ENCODE measurements around the gene NTM. TPM values are rescaled to one million over a fixed set of nuclear protein-coding genes. Genes with fewer than 3 reads are reported as not detected.

NTM gene
- polyA plus RNA-seq, 1 donor (not counting 4 experiments of a cell fraction or from before 2014, with no cell fraction given), result 47.9 TPM

DNA sequence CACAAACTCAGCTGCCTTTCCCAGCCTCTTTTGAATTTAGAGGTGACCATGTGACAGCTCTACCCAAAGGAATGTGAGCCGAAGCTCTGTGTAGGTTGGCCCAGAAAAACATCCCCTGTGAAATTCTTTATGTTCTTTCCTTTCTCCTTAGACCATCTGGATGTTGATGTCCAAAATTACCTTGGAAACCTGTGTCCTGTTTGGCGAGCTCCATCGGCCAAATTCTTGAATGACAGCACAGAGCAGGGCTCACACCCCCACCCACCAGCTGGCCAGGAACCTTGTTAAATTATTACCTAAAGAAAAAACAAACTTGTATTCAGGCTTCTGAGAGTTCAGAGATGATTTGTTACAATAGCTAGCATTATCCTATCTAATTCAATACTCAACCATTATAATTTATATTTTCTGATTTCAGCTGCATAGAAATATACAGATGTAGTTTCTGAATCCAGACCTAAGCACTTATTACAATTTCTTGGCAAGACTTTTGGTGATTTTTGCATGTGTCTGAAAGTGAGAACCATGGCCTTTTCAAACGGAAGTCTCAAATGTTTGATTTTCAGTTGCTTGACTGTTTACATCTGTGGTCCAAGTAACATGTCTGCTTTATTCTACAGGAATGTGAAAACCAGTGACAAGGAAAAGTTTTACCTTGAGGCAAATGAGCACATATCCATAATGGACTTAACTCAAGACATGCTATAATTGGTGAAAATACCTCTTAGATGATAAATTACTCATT, 554.2 kb downstream of the NTM start:
- H3K4me2 ChIP-seq (ENCODE audit: control insufficient read depth, extremely low read depth, insufficient read depth, low read depth, low read length), result no peak overlapping the region
- no peak for FAIRE-seq
- TF ChIP-seq EZH2 (IDR thresholded peaks at IDR 0.05; ENCODE audit: low read length), result no peak
- TF ChIP-seq, protein P1, sequence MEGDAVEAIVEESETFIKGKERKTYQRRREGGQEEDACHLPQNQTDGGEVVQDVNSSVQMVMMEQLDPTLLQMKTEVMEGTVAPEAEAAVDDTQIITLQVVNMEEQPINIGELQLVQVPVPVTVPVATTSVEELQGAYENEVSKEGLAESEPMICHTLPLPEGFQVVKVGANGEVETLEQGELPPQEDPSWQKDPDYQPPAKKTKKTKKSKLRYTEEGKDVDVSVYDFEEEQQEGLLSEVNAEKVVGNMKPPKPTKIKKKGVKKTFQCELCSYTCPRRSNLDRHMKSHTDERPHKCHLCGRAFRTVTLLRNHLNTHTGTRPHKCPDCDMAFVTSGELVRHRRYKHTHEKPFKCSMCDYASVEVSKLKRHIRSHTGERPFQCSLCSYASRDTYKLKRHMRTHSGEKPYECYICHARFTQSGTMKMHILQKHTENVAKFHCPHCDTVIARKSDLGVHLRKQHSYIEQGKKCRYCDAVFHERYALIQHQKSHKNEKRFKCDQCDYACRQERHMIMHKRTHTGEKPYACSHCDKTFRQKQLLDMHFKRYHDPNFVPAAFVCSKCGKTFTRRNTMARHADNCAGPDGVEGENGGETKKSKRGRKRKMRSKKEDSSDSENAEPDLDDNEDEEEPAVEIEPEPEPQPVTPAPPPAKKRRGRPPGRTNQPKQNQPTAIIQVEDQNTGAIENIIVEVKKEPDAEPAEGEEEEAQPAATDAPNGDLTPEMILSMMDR (optimal IDR thresholded peaks at IDR 0.05 in 1 of 3, IDR thresholded peaks at IDR 0.05 in 1 of 3, conservative IDR thresholded peaks at IDR 0.05 in 1 of 3; ENCODE audit: extremely low read depth in 1 of 3, insufficient read depth in 2 of 3, low read length in 3 of 3), result no peak
- H3K9me1 ChIP-seq (ENCODE audit: control insufficient read depth, extremely low read depth, insufficient read depth, low read length), result no peaks in the 10 kb centered on the region
- peaks cover 14% of the 10 kb centered on the region for H3K4me1 ChIP-seq (ENCODE audit: control insufficient read depth, extremely low read depth, insufficient read depth, low read length)
- dilution Hi-C loops (cut with MboI; ENCODE audit: extremely low pct_ligation_motif_present, low sequenced_read_pairs), result no loop called here
- H3K9me3 ChIP-seq (ENCODE audit: control insufficient read depth, low read depth, low read length), result no peaks in the 10 kb centered on the region
- H3K4me3 ChIP-seq (ENCODE audit: control insufficient read depth in 2 of 3, extremely low read depth in 1 of 3, insufficient read depth in 2 of 3, low read depth in 1 of 3, low read length in 3 of 3), result no peak overlapping the region
- no peak for DNase-seq (ENCODE audit: low read depth, low spot score)
- H3K9ac ChIP-seq (ENCODE audit: control insufficient read depth, extremely low read depth, insufficient read depth, low read length), result no peak overlapping the region
- H2AFZ ChIP-seq (ENCODE audit: control insufficient read depth, low read length), result no peak overlapping the region
- H4K20me1 ChIP-seq (ENCODE audit: control insufficient read depth, extremely low read depth, insufficient read depth, low read length), result no peaks in the 10 kb centered on the region
- peaks cover 43% of the 10 kb centered on the region for H3K79me2 ChIP-seq (ENCODE audit: control insufficient read depth, insufficient read depth, low read length)
- no peaks in the 10 kb centered on the region for H3K27me3 ChIP-seq (ENCODE audit: control insufficient read depth, extremely low read depth, insufficient read depth, low read length)
- no peak overlapping the region for H3K27ac ChIP-seq (ENCODE audit: control insufficient read depth, insufficient read depth, low read length)
- peaks cover 0 to 4% of the 10 kb centered on the region in 2 experiments for H3K36me3 ChIP-seq (ENCODE audit: control insufficient read depth in 2 of 2, extremely low read depth in 1 of 2, insufficient read depth in 2 of 2, low read length in 2 of 2)

DNA sequence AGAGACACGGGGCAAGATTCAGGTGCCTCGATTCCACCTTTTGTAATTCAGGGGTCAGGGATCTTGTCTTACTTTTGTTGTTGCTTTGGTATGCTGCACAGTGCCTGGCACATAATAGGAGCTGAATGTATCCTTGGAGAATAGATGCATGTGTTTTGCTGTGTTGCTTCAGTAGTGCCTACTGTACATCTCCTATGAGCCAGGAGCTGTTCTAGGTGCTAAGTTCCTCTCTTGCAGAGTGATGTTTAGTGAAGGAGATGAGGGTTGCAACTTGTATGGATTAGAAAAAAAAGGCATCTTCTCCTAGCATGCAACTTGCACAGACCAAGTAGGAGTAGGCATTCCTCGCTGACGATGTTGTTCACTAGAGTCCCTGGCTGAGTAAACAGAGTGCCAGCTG, 555.4 kb downstream of the NTM start:
- H3K9me1 ChIP-seq (ENCODE audit: control insufficient read depth, extremely low read depth, insufficient read depth, low read length), result no peaks in the 10 kb centered on the region
- H3K9me3 ChIP-seq (ENCODE audit: control insufficient read depth, low read depth, low read length), result no peaks in the 10 kb centered on the region
- no peak overlapping the region for H3K9ac ChIP-seq (ENCODE audit: control insufficient read depth, extremely low read depth, insufficient read depth, low read length)
- peaks cover 0 to 4% of the 10 kb centered on the region in 2 experiments for H3K36me3 ChIP-seq (ENCODE audit: control insufficient read depth in 2 of 2, extremely low read depth in 1 of 2, insufficient read depth in 2 of 2, low read length in 2 of 2)
- no peak overlapping the region for H2AFZ ChIP-seq (ENCODE audit: control insufficient read depth, low read length)
- no peaks in the 10 kb centered on the region for H3K27me3 ChIP-seq (ENCODE audit: control insufficient read depth, extremely low read depth, insufficient read depth, low read length)
- FAIRE-seq (no peak), DNase-seq (ENCODE audit: low read depth, low spot score) (no peak)
- peaks cover 40% of the 10 kb centered on the region for H3K79me2 ChIP-seq (ENCODE audit: control insufficient read depth, insufficient read depth, low read length)
- H3K27ac ChIP-seq (ENCODE audit: control insufficient read depth, insufficient read depth, low read length), result no peak overlapping the region
- no peaks in the 10 kb centered on the region for H4K20me1 ChIP-seq (ENCODE audit: control insufficient read depth, extremely low read depth, insufficient read depth, low read length)
- TF ChIP-seq, protein P1 (optimal IDR thresholded peaks at IDR 0.05 in 1 of 3, IDR thresholded peaks at IDR 0.05 in 1 of 3, conservative IDR thresholded peaks at IDR 0.05 in 1 of 3; ENCODE audit: extremely low read depth in 1 of 3, insufficient read depth in 2 of 3, low read length in 3 of 3), result no peak
- TF ChIP-seq EZH2 (IDR thresholded peaks at IDR 0.05; ENCODE audit: low read length), result no peak
- H3K4me1 ChIP-seq (ENCODE audit: control insufficient read depth, extremely low read depth, insufficient read depth, low read length), result peaks cover 14% of the 10 kb centered on the region
- no peak overlapping the region for H3K4me3 ChIP-seq (ENCODE audit: control insufficient read depth in 2 of 3, extremely low read depth in 1 of 3, insufficient read depth in 2 of 3, low read depth in 1 of 3, low read length in 3 of 3)
- dilution Hi-C loops (cut with MboI; ENCODE audit: extremely low pct_ligation_motif_present, low sequenced_read_pairs), result no loop called here
- no peak overlapping the region for H3K4me2 ChIP-seq (ENCODE audit: control insufficient read depth, extremely low read depth, insufficient read depth, low read depth, low read length)
